GM21515 (cell line): ENCODE results near the gene PCDHB2.
"Not testable (repeated sequence)": the region's sequence is repeated elsewhere in the genome, so short reads cannot be mapped to it uniquely, and the experiment has no call there.

Experiments used
- ATAC-seq: cut with Tn5 transposase; IDR thresholded peaks from one replicate; pipeline ENCODE4 v1.9.1; 2021; ENCODE audit not compliant: unreplicated experiment

Gene PCDHB2

DNA sequence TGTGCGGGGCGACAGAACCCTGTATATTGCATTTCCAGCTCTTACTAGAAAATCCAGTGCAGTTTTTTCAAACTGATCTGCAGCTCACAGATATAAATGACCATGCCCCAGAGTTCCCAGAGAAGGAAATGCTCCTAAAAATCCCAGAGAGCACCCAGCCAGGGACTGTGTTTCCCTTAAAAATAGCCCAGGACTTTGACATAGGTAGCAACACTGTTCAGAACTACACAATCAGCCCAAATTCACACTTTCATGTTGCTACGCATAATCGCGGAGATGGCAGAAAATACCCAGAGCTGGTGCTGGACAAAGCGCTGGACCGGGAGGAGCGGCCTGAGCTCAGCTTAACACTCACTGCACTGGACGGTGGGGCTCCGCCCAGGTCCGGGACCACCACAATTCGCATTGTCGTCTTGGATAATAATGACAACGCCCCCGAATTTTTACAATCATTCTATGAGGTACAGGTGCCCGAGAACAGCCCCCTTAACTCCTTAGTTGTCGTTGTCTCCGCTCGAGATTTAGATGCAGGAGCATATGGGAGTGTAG is 41.4 kb downstream of the PCDHB2 start:
- no peak for ATAC-seq

- not testable (repeated sequence) for ATAC-seq
Observed at GRCh38 chr5:141137346-141137745, 42.9 kb downstream of the PCDHB2 start.
